H1 (cell line): Measurements from ENCODE around the gene CEP85.

Experiments used
- CHD1 ChIP-seq: IDR thresholded peaks from 2 replicates; pipeline ENCODE4 v1.6.1; 2012; ENCODE audit warnings: low read depth, low read length, improper control_type of control experiment
- EP300 ChIP-seq, 2 experiments: IDR thresholded peaks; 1 replicate in 1 of 2; 2 replicates in 1 of 2; pipeline ENCODE4 v1.6.1; 2011 to 2012; ENCODE audit warnings: low read depth in 2 of 2, low read length in 2 of 2, mild to moderate bottlenecking in 2 of 2, borderline replicate concordance in 1 of 2, inconsistent platforms in 1 of 2, moderate library complexity in 1 of 2
- GABPA ChIP-seq: IDR thresholded peaks from 2 replicates; pipeline ENCODE4 v1.6.1; 2011; ENCODE audit warnings: mild to moderate bottlenecking, low read length, moderate library complexity, borderline replicate concordance; ENCODE audit not compliant: insufficient read depth
- JUN ChIP-seq: IDR thresholded peaks from 2 replicates; pipeline ENCODE4 v1.6.1; 2011; ENCODE audit warnings: low read depth, mild to moderate bottlenecking, improper control_type of control experiment, low read length
- KDM4A ChIP-seq: IDR thresholded peaks from one replicate; pipeline ENCODE4 v1.7.1; 2012; ENCODE audit warnings: low read depth, mild to moderate bottlenecking, moderate library complexity, low read length, inconsistent platforms; ENCODE audit not compliant: severe bottlenecking
- PHF8 ChIP-seq: fragments of 200-600 bp; sonication (generic); conservative IDR thresholded peaks from 2 replicates; pipeline ENCODE4 v1.7.1; 2012; ENCODE audit warnings: low read depth, mild to moderate bottlenecking, inconsistent platforms, low read length, moderate library complexity
- POLR2A ChIP-seq, 2 experiments: IDR thresholded peaks; 1 replicate in 1 of 2; 2 replicates in 1 of 2; pipeline ENCODE4 v1.6.1; 2011; ENCODE audit warnings: low read depth in 2 of 2, low read length in 2 of 2, mild to moderate bottlenecking in 2 of 2; ENCODE audit errors: control extremely low read depth in 1 of 2
- POLR2AphosphoS5 ChIP-seq: IDR thresholded peaks from 2 replicates; pipeline ENCODE4 v1.6.1; 2011; ENCODE audit warnings: low read depth, low read length
- SRF ChIP-seq: IDR thresholded peaks from 2 replicates; pipeline ENCODE4 v1.6.1; 2011; ENCODE audit warnings: mild to moderate bottlenecking, low read depth, low read length, moderate library complexity
- TAF1 ChIP-seq: IDR thresholded peaks from 2 replicates; pipeline ENCODE4 v1.6.1; 2011; ENCODE audit warnings: mild to moderate bottlenecking, low read depth, low read length
- TBP ChIP-seq: IDR thresholded peaks from 2 replicates; pipeline ENCODE4 v1.6.1; 2011; ENCODE audit warnings: low read depth, low read length, improper control_type of control experiment
- TF ChIP-seq, protein P1 (sequence below), 3 experiments: IDR thresholded peaks; 1 replicate in 2 of 3; 2 replicates in 1 of 3; pipeline versions ENCODE4 v1.5.1 to v1.6.1; 2011; ENCODE audit warnings: low read length in 3 of 3, mild to moderate bottlenecking in 3 of 3, inconsistent platforms in 2 of 3, low read depth in 1 of 3, moderate library complexity in 1 of 3; ENCODE audit not compliant: insufficient read depth in 1 of 3; ENCODE audit errors: control extremely low read depth in 1 of 3
- TF ChIP-seq, protein P2 (sequence below): IDR thresholded peaks from 2 replicates; pipeline ENCODE4 v1.6.1; 2011; ENCODE audit warnings: low read depth, mild to moderate bottlenecking, low read length; ENCODE audit not compliant: insufficient read depth
- TF ChIP-seq, protein P3 (sequence below): IDR thresholded peaks from 2 replicates; pipeline ENCODE4 v1.6.1; 2011; ENCODE audit warnings: low read length, improper control_type of control experiment

DNA sequence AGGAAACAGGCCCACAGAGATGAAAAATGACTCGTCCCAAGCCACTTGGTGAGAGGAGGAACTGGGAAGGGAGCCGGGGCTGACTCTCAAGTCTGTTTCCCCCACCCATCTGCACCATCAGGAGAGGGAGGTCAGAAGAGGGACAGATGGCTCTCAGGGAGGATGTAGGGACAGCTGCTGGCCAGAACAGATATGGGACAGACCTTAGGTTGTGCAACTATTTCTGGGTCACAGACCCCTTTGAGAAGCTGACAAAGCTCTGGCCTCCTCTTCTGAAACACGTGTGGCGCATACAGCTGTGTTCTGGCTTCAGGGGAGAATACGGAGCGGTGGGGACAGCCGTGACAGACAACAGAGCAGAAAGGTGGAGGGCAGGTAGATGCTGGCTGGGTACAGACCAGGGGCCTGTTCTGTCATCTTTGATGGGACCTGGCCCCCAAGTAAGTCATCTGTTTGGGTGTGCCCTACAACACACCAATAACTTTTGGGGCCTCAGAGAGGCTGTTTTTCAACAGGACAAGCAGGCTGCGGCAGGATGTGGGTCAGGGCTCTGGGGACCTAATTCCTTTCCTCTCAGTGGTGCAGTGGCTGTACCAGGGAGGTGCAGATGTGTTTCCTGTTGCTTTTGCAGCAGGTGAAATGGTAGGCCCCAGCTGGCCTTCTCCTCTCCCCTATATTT is 53.2 kb downstream of the CEP85 start:
- TF ChIP-seq EP300 (IDR thresholded peaks at IDR 0.05; ENCODE audit: borderline replicate concordance in 1 of 2, low read depth in 2 of 2, low read length in 2 of 2) = no peak
- TF ChIP-seq, protein P1, sequence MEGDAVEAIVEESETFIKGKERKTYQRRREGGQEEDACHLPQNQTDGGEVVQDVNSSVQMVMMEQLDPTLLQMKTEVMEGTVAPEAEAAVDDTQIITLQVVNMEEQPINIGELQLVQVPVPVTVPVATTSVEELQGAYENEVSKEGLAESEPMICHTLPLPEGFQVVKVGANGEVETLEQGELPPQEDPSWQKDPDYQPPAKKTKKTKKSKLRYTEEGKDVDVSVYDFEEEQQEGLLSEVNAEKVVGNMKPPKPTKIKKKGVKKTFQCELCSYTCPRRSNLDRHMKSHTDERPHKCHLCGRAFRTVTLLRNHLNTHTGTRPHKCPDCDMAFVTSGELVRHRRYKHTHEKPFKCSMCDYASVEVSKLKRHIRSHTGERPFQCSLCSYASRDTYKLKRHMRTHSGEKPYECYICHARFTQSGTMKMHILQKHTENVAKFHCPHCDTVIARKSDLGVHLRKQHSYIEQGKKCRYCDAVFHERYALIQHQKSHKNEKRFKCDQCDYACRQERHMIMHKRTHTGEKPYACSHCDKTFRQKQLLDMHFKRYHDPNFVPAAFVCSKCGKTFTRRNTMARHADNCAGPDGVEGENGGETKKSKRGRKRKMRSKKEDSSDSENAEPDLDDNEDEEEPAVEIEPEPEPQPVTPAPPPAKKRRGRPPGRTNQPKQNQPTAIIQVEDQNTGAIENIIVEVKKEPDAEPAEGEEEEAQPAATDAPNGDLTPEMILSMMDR (IDR thresholded peaks at IDR 0.05; ENCODE audit: control extremely low read depth in 1 of 3, insufficient read depth in 1 of 3, low read depth in 1 of 3, low read length in 3 of 3) = no peak
- TF ChIP-seq, protein P2, sequence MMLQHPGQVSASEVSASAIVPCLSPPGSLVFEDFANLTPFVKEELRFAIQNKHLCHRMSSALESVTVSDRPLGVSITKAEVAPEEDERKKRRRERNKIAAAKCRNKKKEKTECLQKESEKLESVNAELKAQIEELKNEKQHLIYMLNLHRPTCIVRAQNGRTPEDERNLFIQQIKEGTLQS = no peak
- TF ChIP-seq JUN = no peak
- TF ChIP-seq POLR2AphosphoS5 = no peak
- no peak for TF ChIP-seq SRF
- no peak for TF ChIP-seq GABPA
- TF ChIP-seq, protein P3, sequence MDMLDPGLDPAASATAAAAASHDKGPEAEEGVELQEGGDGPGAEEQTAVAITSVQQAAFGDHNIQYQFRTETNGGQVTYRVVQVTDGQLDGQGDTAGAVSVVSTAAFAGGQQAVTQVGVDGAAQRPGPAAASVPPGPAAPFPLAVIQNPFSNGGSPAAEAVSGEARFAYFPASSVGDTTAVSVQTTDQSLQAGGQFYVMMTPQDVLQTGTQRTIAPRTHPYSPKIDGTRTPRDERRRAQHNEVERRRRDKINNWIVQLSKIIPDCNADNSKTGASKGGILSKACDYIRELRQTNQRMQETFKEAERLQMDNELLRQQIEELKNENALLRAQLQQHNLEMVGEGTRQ = no peak
- TF ChIP-seq PHF8 = no peak
- no peak for TF ChIP-seq CHD1
- TF ChIP-seq TBP = no peak
- no peak for TF ChIP-seq TAF1
- no peak for TF ChIP-seq POLR2A (IDR thresholded peaks at IDR 0.05; ENCODE audit: control extremely low read depth in 1 of 2, low read depth in 2 of 2, low read length in 2 of 2)
- TF ChIP-seq KDM4A = no peak
